Neural cell (in vitro differentiated cells): Measurements from ENCODE around the gene OR14K1. TPM values are rescaled to one million over a fixed set of nuclear protein-coding genes. Genes with fewer than 3 reads are reported as not detected.
"Not testable (repeated sequence)": the region's sequence is repeated elsewhere in the genome, so short reads cannot be mapped to it uniquely, and the experiment has no call there.

Experiments
- H2AFZ ChIP-seq: fragments of 200-600, 300-800 bp; sonication (generic), shearing (Covaris generic); 2 replicates; pipeline ENCODE4 v1.6.0; 2014; ENCODE audit warnings: low read depth, mild to moderate bottlenecking, antibody characterized with exemption, low read length, moderate library complexity
- H3F3A ChIP-seq: fragments of 200-600 bp; shearing (Covaris generic); 2 replicates; pipeline ENCODE4 v1.6.1; 2016; ENCODE audit warnings: mild to moderate bottlenecking, moderate library complexity, mixed read lengths, antibody characterized with exemption, low read length; ENCODE audit not compliant: insufficient read depth, poor library complexity, severe bottlenecking
- H3K27ac ChIP-seq: fragments of 200-600, 300-800 bp; sonication (generic), shearing (Covaris generic); 2 replicates; pipeline ENCODE4 v1.5.1; 2014; ENCODE audit warnings: mild to moderate bottlenecking, low read length, moderate library complexity
- H3K27me3 ChIP-seq: fragments of 300-800, 200-600 bp; sonication (generic), shearing (Covaris generic); 2 replicates; pipeline ENCODE4 v1.6.0; 2014; ENCODE audit warnings: mild to moderate bottlenecking, low read depth, low read length, moderate library complexity; ENCODE audit not compliant: insufficient read depth
- H3K36me3 ChIP-seq: fragments of 300-800, 200-600 bp; sonication (generic), shearing (Covaris generic); 2 replicates; pipeline ENCODE4 v1.5.1; 2014; ENCODE audit warnings: mild to moderate bottlenecking, antibody characterized with exemption, low read length, moderate library complexity; ENCODE audit not compliant: insufficient read depth
- H3K4me2 ChIP-seq: fragments of 300-800, 200-600 bp; sonication (generic), shearing (Covaris generic); 2 replicates; pipeline ENCODE4 v1.6.0; 2014; ENCODE audit warnings: mild to moderate bottlenecking, low read length
- H3K4me3 ChIP-seq: fragments of 300-800, 200-600 bp; sonication (generic), shearing (Covaris generic); 2 replicates; pipeline ENCODE4 v1.5.1; 2014; ENCODE audit warnings: mild to moderate bottlenecking, low read length, moderate library complexity
- H3K79me2 ChIP-seq: fragments of 200-600 bp; shearing (Covaris generic); replicated peaks from 2 replicates; pipeline ENCODE4 v1.6.0; 2014; ENCODE audit warnings: mild to moderate bottlenecking, low read length, moderate library complexity; ENCODE audit not compliant: insufficient read depth
- H3K9ac ChIP-seq: fragments of 300-800, 200-600 bp; sonication (generic), shearing (Covaris generic); 2 replicates; pipeline ENCODE4 v1.6.1; 2016; ENCODE audit warnings: mild to moderate bottlenecking, low read length, mixed read lengths
- H3K9me2 ChIP-seq: fragments of 200-600 bp; shearing (Covaris generic); 2 replicates; pipeline ENCODE4 v1.6.1; 2016; ENCODE audit warnings: mild to moderate bottlenecking, low read length, mixed read lengths; ENCODE audit not compliant: insufficient read depth
- H3K9me3 ChIP-seq: fragments of 200-600, 300-800 bp; sonication (generic), shearing (Covaris generic); 2 replicates; pipeline ENCODE4 v1.6.1; 2016; ENCODE audit warnings: mild to moderate bottlenecking, mixed run types, low read length, moderate library complexity, mixed read lengths
- H4K20me1 ChIP-seq: fragments of 200-600 bp; shearing (Covaris generic); 2 replicates; pipeline ENCODE4 v1.6.1; 2016; ENCODE audit warnings: mild to moderate bottlenecking, mixed run types; ENCODE audit not compliant: insufficient read depth
- CTCF ChIP-seq: fragments of 450-650 bp; IDR thresholded peaks from 2 replicates; pipeline ENCODE4 v1.5.1; 2014; ENCODE audit warnings: antibody characterized with exemption, mild to moderate bottlenecking, moderate library complexity; ENCODE audit not compliant: poor library complexity, severe bottlenecking
- EP300 ChIP-seq: fragments of 450-650 bp; conservative IDR thresholded peaks from 2 replicates; pipeline ENCODE4 v1.6.1; 2014; ENCODE audit warnings: antibody characterized with exemption, mild to moderate bottlenecking, moderate library complexity; ENCODE audit not compliant: poor library complexity, severe bottlenecking
- EZH2 ChIP-seq: fragments of 200-600, 300-800 bp; shearing (Covaris generic), sonication (generic); IDR thresholded peaks from 2 replicates; pipeline ENCODE4 v1.6.1; 2014; ENCODE audit warnings: antibody characterized with exemption, low read length, borderline replicate concordance, mild to moderate bottlenecking; ENCODE audit not compliant: insufficient read depth, poor library complexity, severe bottlenecking
- MXI1 ChIP-seq: fragments of 450-650 bp; conservative IDR thresholded peaks from 2 replicates; pipeline ENCODE4 v1.6.1; 2014; ENCODE audit warnings: antibody characterized with exemption, mild to moderate bottlenecking; ENCODE audit not compliant: poor library complexity, severe bottlenecking
- POLR2AphosphoS5 ChIP-seq: IDR thresholded peaks from 2 replicates; pipeline ENCODE4 v1.6.1; 2012
- RAD21 ChIP-seq: fragments of 450-650 bp; conservative IDR thresholded peaks from 2 replicates; pipeline ENCODE4 v1.6.1; 2014; ENCODE audit warnings: antibody characterized with exemption, mild to moderate bottlenecking, moderate library complexity
- REST ChIP-seq: IDR thresholded peaks from 2 replicates; pipeline ENCODE4 v1.6.1; 2012; ENCODE audit warnings: borderline replicate concordance
- SMC3 ChIP-seq: fragments of 450-650 bp; conservative IDR thresholded peaks from 2 replicates; pipeline ENCODE4 v1.6.1; 2014; ENCODE audit warnings: antibody characterized with exemption, mild to moderate bottlenecking, moderate library complexity; ENCODE audit not compliant: poor library complexity
- TAF1 ChIP-seq: IDR thresholded peaks from 2 replicates; pipeline ENCODE4 v1.6.1; 2012; ENCODE audit warnings: low read depth
- polyA minus RNA-seq: library from RNA; depleted of rRNA, polyadenylated mRNA; stranded (reverse); fragments of >200 nt; gene quantifications from 2 replicates; pipeline ENCODE4 v1.2.3, GENCODE V29; 2014
- polyA plus RNA-seq: library from polyadenylated mRNA; depleted of rRNA; stranded (reverse); fragments of >200 nt; gene quantifications from 2 replicates; pipeline ENCODE4 v1.2.3, GENCODE V29; 2014

OR14K1 gene
- not detected in 2 replicates for polyA plus RNA-seq
- polyA minus RNA-seq: not detected in 2 replicates

GRCh38 chr1:247738315-247738714, at the start of gene OR14K1:
Gene OR14K1, plus strand, starts transcription at chr1:247738615. Its CDS starts 0 bp downstream, at chr1:247738615.
- no peaks in the 10 kb centered on the region for H3K79me2 ChIP-seq
- H3K27ac ChIP-seq: no peak within 1 kb of the TSS
- no peak within 1 kb of the TSS for H2AFZ ChIP-seq
- no peaks in the 10 kb centered on the region for H3K36me3 ChIP-seq
- no peak within 1 kb of the TSS for H3K4me2 ChIP-seq
- no peak within 1 kb of the TSS for H3K4me3 ChIP-seq
- H3F3A ChIP-seq: no peaks in the 10 kb centered on the region
- no peaks in the 10 kb centered on the region for H3K9me3 ChIP-seq
- TF ChIP-seq EP300 (no peak), TAF1 (no peak), MXI1 (no peak)
- H3K27me3 ChIP-seq: no peaks in the 10 kb centered on the region
- H3K9ac ChIP-seq: no peak within 1 kb of the TSS
- H4K20me1 ChIP-seq: no peaks in the 10 kb centered on the region
- H3K9me2 ChIP-seq: no peaks in the 10 kb centered on the region

- Histone ChIP-seq H3K36me3 (no peaks in the 10 kb centered on the region), H3K9me2 (no peaks in the 10 kb centered on the region), H3K9me3 (no peaks in the 10 kb centered on the region), H3F3A (no peaks in the 10 kb centered on the region), H3K27me3 (no peaks in the 10 kb centered on the region), H3K4me3 (no peak overlapping the region), H2AFZ (no peak overlapping the region), H3K9ac (no peak overlapping the region), H3K27ac (no peak overlapping the region), H4K20me1 (no peaks in the 10 kb centered on the region), H3K4me2 (no peak overlapping the region), H3K79me2 (no peaks in the 10 kb centered on the region)
- TF ChIP-seq RAD21: no peak
- no peak for TF ChIP-seq POLR2AphosphoS5
- TF ChIP-seq SMC3: no peak
- no peak for TF ChIP-seq CTCF
- TF ChIP-seq EP300: no peak
- TF ChIP-seq EZH2: no peak
- TF ChIP-seq REST: no peak
Measured at GRCh38 chr1:247701338-247701737, 37.1 kb upstream of the OR14K1 start.

- H2AFZ ChIP-seq, H3K9me3 ChIP-seq, H3K4me3 ChIP-seq, H3F3A ChIP-seq, H3K9me2 ChIP-seq, H3K27me3 ChIP-seq, H3K9ac ChIP-seq, H3K36me3 ChIP-seq, H3K4me2 ChIP-seq, H4K20me1 ChIP-seq, H3K27ac ChIP-seq, H3K79me2 ChIP-seq: not testable (repeated sequence)
Measured at GRCh38 chr1:247710681-247711080, 27.7 kb upstream of the OR14K1 start.
